HL-60 (cell line): ENCODE measurements around the gene IGLON5.

Experiments
- GABPA ChIP-seq: IDR thresholded peaks from 2 replicates; pipeline ENCODE4 v1.6.1; 2012; ENCODE audit warnings: low read depth
- POLR2AphosphoS5 ChIP-seq: IDR thresholded peaks from 2 replicates; pipeline ENCODE4 v1.6.1; 2012; ENCODE audit warnings: low read depth
- SPI1 ChIP-seq: IDR thresholded peaks from 2 replicates; pipeline ENCODE4 v1.6.1; 2012; ENCODE audit warnings: low read depth, mild to moderate bottlenecking, borderline replicate concordance
- TF ChIP-seq, protein P1 (sequence below): IDR thresholded peaks from one replicate; pipeline ENCODE4 v1.5.1; 2011; ENCODE audit warnings: low read length, control low read depth, inconsistent platforms; ENCODE audit not compliant: insufficient read depth
- TF ChIP-seq, protein P2 (sequence below): IDR thresholded peaks from 2 replicates; pipeline ENCODE4 v1.6.1; 2012; ENCODE audit warnings: low read depth; ENCODE audit not compliant: insufficient replicate concordance

DNA sequence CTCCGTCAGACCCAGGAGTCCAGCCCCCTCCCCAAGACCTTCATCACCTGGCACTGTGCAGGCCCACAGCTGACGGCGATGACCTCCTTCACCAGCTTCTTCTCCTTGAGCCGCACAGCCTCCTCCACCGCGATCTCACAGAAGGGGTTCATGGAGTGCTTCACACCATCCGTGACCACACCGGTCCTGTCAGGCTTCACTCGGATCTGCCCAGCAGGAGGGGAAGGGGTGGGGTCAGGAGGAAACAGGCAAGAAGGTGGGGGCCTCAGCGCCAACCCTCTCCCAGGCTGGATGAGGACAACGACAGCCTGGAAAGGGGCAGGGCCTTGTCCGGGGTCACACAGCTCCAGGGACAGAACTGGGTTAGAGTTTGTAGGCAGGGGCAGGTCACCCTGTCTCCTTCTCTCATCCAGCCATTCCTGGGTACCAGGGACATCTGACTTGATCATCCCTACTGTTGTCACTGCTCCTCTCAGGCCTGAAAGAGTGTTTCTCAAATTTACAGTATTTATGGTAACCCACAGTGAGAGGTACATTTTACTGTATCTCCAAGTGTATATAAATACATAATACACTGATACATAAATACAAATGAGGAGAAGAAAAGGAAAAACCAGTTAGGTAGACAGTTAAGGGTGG is 42.8 kb downstream of the IGLON5 start:
- TF ChIP-seq, protein P1, sequence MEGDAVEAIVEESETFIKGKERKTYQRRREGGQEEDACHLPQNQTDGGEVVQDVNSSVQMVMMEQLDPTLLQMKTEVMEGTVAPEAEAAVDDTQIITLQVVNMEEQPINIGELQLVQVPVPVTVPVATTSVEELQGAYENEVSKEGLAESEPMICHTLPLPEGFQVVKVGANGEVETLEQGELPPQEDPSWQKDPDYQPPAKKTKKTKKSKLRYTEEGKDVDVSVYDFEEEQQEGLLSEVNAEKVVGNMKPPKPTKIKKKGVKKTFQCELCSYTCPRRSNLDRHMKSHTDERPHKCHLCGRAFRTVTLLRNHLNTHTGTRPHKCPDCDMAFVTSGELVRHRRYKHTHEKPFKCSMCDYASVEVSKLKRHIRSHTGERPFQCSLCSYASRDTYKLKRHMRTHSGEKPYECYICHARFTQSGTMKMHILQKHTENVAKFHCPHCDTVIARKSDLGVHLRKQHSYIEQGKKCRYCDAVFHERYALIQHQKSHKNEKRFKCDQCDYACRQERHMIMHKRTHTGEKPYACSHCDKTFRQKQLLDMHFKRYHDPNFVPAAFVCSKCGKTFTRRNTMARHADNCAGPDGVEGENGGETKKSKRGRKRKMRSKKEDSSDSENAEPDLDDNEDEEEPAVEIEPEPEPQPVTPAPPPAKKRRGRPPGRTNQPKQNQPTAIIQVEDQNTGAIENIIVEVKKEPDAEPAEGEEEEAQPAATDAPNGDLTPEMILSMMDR = no peak
- TF ChIP-seq POLR2AphosphoS5 (no peak), GABPA (no peak), SPI1 (no peak)
- TF ChIP-seq, protein P2, sequence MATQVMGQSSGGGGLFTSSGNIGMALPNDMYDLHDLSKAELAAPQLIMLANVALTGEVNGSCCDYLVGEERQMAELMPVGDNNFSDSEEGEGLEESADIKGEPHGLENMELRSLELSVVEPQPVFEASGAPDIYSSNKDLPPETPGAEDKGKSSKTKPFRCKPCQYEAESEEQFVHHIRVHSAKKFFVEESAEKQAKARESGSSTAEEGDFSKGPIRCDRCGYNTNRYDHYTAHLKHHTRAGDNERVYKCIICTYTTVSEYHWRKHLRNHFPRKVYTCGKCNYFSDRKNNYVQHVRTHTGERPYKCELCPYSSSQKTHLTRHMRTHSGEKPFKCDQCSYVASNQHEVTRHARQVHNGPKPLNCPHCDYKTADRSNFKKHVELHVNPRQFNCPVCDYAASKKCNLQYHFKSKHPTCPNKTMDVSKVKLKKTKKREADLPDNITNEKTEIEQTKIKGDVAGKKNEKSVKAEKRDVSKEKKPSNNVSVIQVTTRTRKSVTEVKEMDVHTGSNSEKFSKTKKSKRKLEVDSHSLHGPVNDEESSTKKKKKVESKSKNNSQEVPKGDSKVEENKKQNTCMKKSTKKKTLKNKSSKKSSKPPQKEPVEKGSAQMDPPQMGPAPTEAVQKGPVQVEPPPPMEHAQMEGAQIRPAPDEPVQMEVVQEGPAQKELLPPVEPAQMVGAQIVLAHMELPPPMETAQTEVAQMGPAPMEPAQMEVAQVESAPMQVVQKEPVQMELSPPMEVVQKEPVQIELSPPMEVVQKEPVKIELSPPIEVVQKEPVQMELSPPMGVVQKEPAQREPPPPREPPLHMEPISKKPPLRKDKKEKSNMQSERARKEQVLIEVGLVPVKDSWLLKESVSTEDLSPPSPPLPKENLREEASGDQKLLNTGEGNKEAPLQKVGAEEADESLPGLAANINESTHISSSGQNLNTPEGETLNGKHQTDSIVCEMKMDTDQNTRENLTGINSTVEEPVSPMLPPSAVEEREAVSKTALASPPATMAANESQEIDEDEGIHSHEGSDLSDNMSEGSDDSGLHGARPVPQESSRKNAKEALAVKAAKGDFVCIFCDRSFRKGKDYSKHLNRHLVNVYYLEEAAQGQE = no peak
